Calu3 (cell line): ENCODE data around the gene SNTG2. TPM values are rescaled to one million over a fixed set of nuclear protein-coding genes. Genes with fewer than 3 reads are reported as not detected.

ENCODE experiments used
- BruUV-seq: library from RNA; stranded (reverse); fragments of 400-500 nt; replicated peaks from 2 replicates; lab custom pipeline; 2021; lab: Mats Ljungman, UMichigan
- CTCF ChIA-PET: fragments of 300-600 bp; sonication (Branson Sonifier 250); formaldehyde crosslinking; loops from one replicate; lab custom pipeline; 2022; ENCODE audit warnings: antibody characterized with exemption; lab: Charles Lee
- DNase-seq: peaks from one replicate; pipeline ENCODE4 v3.0.0; 2022
- H3K27ac Mint-ChIP-seq: one replicate; pipeline ENCODE4 v1.8.0; 2022; ENCODE audit warnings: mixed read lengths; ENCODE audit not compliant: unreplicated experiment
- H3K27me3 Mint-ChIP-seq: one replicate; pipeline ENCODE4 v1.8.0; 2022; ENCODE audit warnings: mixed read lengths; ENCODE audit not compliant: unreplicated experiment
- H3K36me3 Mint-ChIP-seq: one replicate; pipeline ENCODE4 v1.8.0; 2022; ENCODE audit warnings: mild to moderate bottlenecking, moderate library complexity, mixed read lengths; ENCODE audit not compliant: insufficient read depth, unreplicated experiment
- H3K4me1 Mint-ChIP-seq: one replicate; pipeline ENCODE4 v1.8.0; 2022; ENCODE audit warnings: mild to moderate bottlenecking, low read depth, mixed read lengths; ENCODE audit not compliant: unreplicated experiment
- H3K4me3 Mint-ChIP-seq: one replicate; pipeline ENCODE4 v1.8.0; 2022; ENCODE audit warnings: mild to moderate bottlenecking, low read depth, moderate library complexity, mixed read lengths; ENCODE audit not compliant: unreplicated experiment
- H3K9me3 Mint-ChIP-seq: one replicate; pipeline ENCODE4 v1.8.0; 2022; ENCODE audit warnings: low read depth, mixed read lengths; ENCODE audit not compliant: unreplicated experiment
- CTCF ChIP-seq: fragments of 200-600 bp; IDR thresholded peaks from one replicate; pipeline ENCODE4 v1.8.0; 2022; ENCODE audit warnings: antibody characterized with exemption; ENCODE audit not compliant: unreplicated experiment
- intact Hi-C: fragments of 100-400 bp; cut with micrococcal nuclease; formaldehyde crosslinking; loops from one replicate; pipeline ENCODE4 v1.10.0; 2022; ENCODE audit not compliant: unreplicated experiment
- total RNA-seq: library from RNA; stranded (reverse); gene quantifications from 2 replicates; pipeline ENCODE4 v1.2.3, GENCODE V29; 2022

The SNTG2 gene
- total RNA-seq, 1 experiment from 2014 or later = not detected

DNA sequence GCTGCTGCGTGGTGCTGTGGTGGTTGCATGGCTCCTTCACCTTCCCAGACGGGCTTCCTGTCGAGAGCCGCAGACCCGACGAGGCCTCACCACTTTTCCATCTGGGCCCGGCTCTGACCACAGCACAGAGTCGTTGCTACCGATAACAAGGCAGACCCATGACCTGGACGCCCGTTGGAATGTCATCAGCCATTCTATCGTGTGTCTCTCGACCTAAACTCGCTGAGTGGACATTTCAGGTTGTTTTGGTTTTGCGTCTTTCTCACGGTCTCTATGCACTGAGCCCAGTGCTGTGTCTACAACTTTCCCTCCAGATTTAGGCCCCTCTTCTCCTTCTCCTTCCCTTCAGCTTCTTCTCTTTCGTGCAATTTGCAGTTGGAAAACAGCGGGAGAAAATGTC lies 257.9 kb downstream of the SNTG2 start:
- no peak for TF ChIP-seq CTCF
- intact Hi-C loops = no loop called here
- Mint-ChIP-seq H3K4me1 (no peaks in the 10 kb centered on the region), H3K4me3 (no peak overlapping the region), H3K27me3 (no peaks in the 10 kb centered on the region), H3K36me3 (no peaks in the 10 kb centered on the region), H3K27ac (no peak overlapping the region), H3K9me3 (peaks cover 11% of the 10 kb centered on the region)
- CTCF ChIA-PET = no interaction called here
- DNase-seq = no peak
- BruUV-seq = no TSS peak

GRCh38 chr2:1209246-1209645 lies 258.6 kb downstream of the SNTG2 start:
- H3K4me3 Mint-ChIP-seq = no peak overlapping the region
- peaks cover 12% of the 10 kb centered on the region for H3K9me3 Mint-ChIP-seq
- DNase-seq = no peak
- no peak for TF ChIP-seq CTCF
- intact Hi-C loops = no loop called here
- no peak overlapping the region for H3K27ac Mint-ChIP-seq
- no peaks in the 10 kb centered on the region for H3K36me3 Mint-ChIP-seq
- CTCF ChIA-PET = no interaction called here
- no TSS peak for BruUV-seq
- H3K27me3 Mint-ChIP-seq = no peaks in the 10 kb centered on the region
- H3K4me1 Mint-ChIP-seq = no peaks in the 10 kb centered on the region

DNA sequence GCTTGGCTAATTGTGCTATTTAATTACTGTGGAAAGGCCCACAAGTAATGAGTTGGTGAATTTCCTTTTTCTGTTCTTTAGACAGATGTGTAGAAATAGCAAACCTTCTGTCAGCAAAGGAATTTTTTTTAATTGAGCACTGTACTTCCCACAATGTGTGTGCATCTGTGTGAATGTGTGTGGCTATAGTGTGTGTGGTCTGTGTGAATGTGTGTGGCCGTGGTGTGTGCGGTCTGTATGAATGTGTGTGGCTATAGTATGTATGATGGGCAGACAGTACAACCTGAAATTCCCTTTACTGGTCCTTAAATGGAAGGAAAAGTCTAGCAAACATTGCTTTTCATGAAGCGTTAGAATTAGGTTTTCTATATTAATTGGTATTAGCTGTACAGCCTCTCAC lies 259.1 kb downstream of the SNTG2 start:
- CTCF ChIA-PET = no interaction called here
- Mint-ChIP-seq H3K36me3 (no peaks in the 10 kb centered on the region), H3K9me3 (peaks cover 17% of the 10 kb centered on the region), H3K4me1 (no peaks in the 10 kb centered on the region), H3K27ac (no peak overlapping the region), H3K27me3 (no peaks in the 10 kb centered on the region), H3K4me3 (no peak overlapping the region)
- DNase-seq = no peak
- TF ChIP-seq CTCF = no peak
- no TSS peak for BruUV-seq
- intact Hi-C loops = no loop called here

DNA sequence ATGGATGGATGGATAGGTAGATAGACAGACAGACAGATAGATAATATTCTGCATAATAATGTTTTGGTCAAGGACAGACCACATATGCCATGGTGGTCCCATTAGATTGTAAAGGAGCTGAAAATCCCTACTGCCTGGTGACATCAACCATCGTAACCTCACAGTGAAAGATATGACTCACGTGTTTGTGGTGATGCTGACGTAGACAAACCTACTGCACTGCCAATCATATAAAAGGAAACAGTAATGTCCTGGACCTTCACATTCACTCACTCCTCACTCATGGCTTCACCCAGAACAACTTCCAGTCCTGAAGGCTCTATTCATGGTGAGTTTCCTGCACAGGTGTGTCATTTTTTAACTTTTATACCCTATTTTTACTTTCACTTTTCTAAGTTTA lies 259.7 kb downstream of the SNTG2 start:
- Mint-ChIP-seq H3K36me3 (no peaks in the 10 kb centered on the region), H3K9me3 (peaks cover 17% of the 10 kb centered on the region), H3K27me3 (no peaks in the 10 kb centered on the region), H3K4me1 (no peaks in the 10 kb centered on the region), H3K27ac (no peak overlapping the region), H3K4me3 (no peak overlapping the region)
- no peak for TF ChIP-seq CTCF
- CTCF ChIA-PET = no interaction called here
- no TSS peak for BruUV-seq
- no peak for DNase-seq
- intact Hi-C loops = no loop called here
